PC-3 (cell line): Measurements from ENCODE around the gene MRM2. TPM values are rescaled to one million over a fixed set of nuclear protein-coding genes. Genes with fewer than 3 reads are reported as not detected.

Experiments
- ATAC-seq: fragments of 200-7000 bp; cut with Tn5 transposase; 2 replicates; pipeline ENCODE4 v1.9.1; 2020; ENCODE audit warnings: mild to moderate bottlenecking, moderate library complexity
- BruUV-seq: library from RNA; stranded (reverse); fragments of 400-500 nt; replicated peaks from 2 replicates; lab custom pipeline; 2021; lab: Mats Ljungman, UMichigan
- CTCF ChIA-PET: fragments of 300-600 bp; sonication (Branson Sonifier 250); formaldehyde crosslinking; loops from one replicate; lab custom pipeline; 2022; ENCODE audit warnings: antibody characterized with exemption; lab: Charles Lee
- POLR2A ChIA-PET: fragments of 300-600 bp; sonication (Branson Sonifier 250); formaldehyde crosslinking; loops from one replicate; lab custom pipeline; 2022; ENCODE audit warnings: antibody characterized with exemption; ENCODE audit not compliant: unreplicated experiment; lab: Charles Lee
- DNase-seq: peaks from one replicate; pipeline ENCODE4 v3.0.0-alpha.2; 2015
- H2AFZ ChIP-seq: fragments of 300-600 bp; sonication (generic); 2 replicates; pipeline ENCODE4 v1.6.0; 2016; ENCODE audit warnings: antibody characterized with exemption, low read length
- H3F3A ChIP-seq: fragments of 300-600 bp; sonication (generic); one replicate; pipeline ENCODE4 v1.6.0; 2017; ENCODE audit warnings: antibody characterized with exemption, low read length, control low read depth, mild to moderate bottlenecking; ENCODE audit not compliant: unreplicated experiment
- H3K27ac ChIP-seq: fragments of 300-600 bp; sonication (generic); 2 replicates; pipeline ENCODE4 v1.5.1; 2016; ENCODE audit warnings: mild to moderate bottlenecking, low read length
- H3K27me3 ChIP-seq: fragments of 300-600 bp; sonication (generic); 2 replicates; pipeline ENCODE4 v1.6.1; 2016; ENCODE audit warnings: low read length, mixed read lengths
- H3K36me3 ChIP-seq: fragments of 300-600 bp; sonication (generic); 2 replicates; pipeline ENCODE4 v1.6.1; 2016; ENCODE audit warnings: low read depth, mixed run types, low read length, mixed read lengths
- H3K4me1 ChIP-seq: fragments of 300-600 bp; sonication (generic); 2 replicates; pipeline ENCODE4 v1.5.1; 2016; ENCODE audit warnings: low read length; ENCODE audit not compliant: insufficient read depth
- H3K4me2 ChIP-seq: fragments of 300-600 bp; sonication (generic); 2 replicates; pipeline ENCODE4 v1.6.0; 2016; ENCODE audit warnings: low read length
- H3K4me3 ChIP-seq: fragments of 300-600 bp; sonication (generic); 2 replicates; pipeline ENCODE4 v1.5.1; 2016; ENCODE audit warnings: mild to moderate bottlenecking, low read length, mixed read lengths
- H3K79me2 ChIP-seq: fragments of 300-600 bp; sonication (generic); 2 replicates; pipeline ENCODE4 v1.6.1; 2017; ENCODE audit warnings: low read length, mixed read lengths
- H3K9ac ChIP-seq: fragments of 300-600 bp; sonication (generic); 2 replicates; pipeline ENCODE4 v1.6.0; 2016; ENCODE audit warnings: mild to moderate bottlenecking, low read length
- H3K9me2 ChIP-seq: fragments of 300-600 bp; sonication (generic); replicated peaks from 2 replicates; pipeline ENCODE4 v1.6.1; 2016; ENCODE audit warnings: mixed run types, low read length, mixed read lengths
- H3K9me3 ChIP-seq: fragments of 300-600 bp; sonication (generic); 2 replicates; pipeline ENCODE4 v1.6.1; 2016; ENCODE audit warnings: low read length, mixed read lengths
- H4K20me1 ChIP-seq: fragments of 300-600 bp; sonication (generic); 2 replicates; pipeline ENCODE4 v1.6.1; 2016; ENCODE audit warnings: low read length, mixed read lengths
- EZH2 ChIP-seq: fragments of 300-600 bp; sonication (generic); IDR thresholded peaks from one replicate; pipeline ENCODE4 v1.6.1; 2017; ENCODE audit warnings: antibody characterized with exemption, mild to moderate bottlenecking, low read length; ENCODE audit not compliant: unreplicated experiment
- EZH2phosphoT487 ChIP-seq: fragments of 300-600 bp; sonication (generic); IDR thresholded peaks from 2 replicates; pipeline ENCODE4 v1.6.1; 2018; ENCODE audit warnings: mild to moderate bottlenecking, antibody characterized with exemption, low read length, borderline replicate concordance
- intact Hi-C: fragments of 100-400 bp; cut with micrococcal nuclease; formaldehyde crosslinking; loops from 2 replicates; pipeline ENCODE4 v1.9.0; 2023
- total RNA-seq: library from RNA; depleted of rRNA; stranded (reverse); fragments of >200 nt; gene quantifications from 2 replicates; pipeline ENCODE4 v1.2.3, GENCODE V29; 2014
- TF ChIP-seq, protein P1 (sequence below): fragments of 300-600 bp; sonication (generic); conservative IDR thresholded peaks from 2 replicates; pipeline ENCODE4 v1.5.1; 2017; ENCODE audit warnings: antibody characterized with exemption, low read depth, mild to moderate bottlenecking, low read length

The MRM2 gene
- total RNA-seq, 1 experiment from 2014 or later: 42.6 TPM

GRCh38 chr7:2251841-2252771 lies 10.1 kb upstream of the MRM2 start:
- ATAC-seq (no peak), DNase-seq (no peak)
- no peak overlapping the region for H3K4me2 ChIP-seq
- TF ChIP-seq, protein P1, sequence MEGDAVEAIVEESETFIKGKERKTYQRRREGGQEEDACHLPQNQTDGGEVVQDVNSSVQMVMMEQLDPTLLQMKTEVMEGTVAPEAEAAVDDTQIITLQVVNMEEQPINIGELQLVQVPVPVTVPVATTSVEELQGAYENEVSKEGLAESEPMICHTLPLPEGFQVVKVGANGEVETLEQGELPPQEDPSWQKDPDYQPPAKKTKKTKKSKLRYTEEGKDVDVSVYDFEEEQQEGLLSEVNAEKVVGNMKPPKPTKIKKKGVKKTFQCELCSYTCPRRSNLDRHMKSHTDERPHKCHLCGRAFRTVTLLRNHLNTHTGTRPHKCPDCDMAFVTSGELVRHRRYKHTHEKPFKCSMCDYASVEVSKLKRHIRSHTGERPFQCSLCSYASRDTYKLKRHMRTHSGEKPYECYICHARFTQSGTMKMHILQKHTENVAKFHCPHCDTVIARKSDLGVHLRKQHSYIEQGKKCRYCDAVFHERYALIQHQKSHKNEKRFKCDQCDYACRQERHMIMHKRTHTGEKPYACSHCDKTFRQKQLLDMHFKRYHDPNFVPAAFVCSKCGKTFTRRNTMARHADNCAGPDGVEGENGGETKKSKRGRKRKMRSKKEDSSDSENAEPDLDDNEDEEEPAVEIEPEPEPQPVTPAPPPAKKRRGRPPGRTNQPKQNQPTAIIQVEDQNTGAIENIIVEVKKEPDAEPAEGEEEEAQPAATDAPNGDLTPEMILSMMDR: no peak
- TF ChIP-seq EZH2phosphoT487: no peak
- no peak for TF ChIP-seq EZH2
- H3K9me2 ChIP-seq: no peaks in the 10 kb centered on the region
- H3K4me1 ChIP-seq: peaks cover 39% of the 10 kb centered on the region
- H3K9ac ChIP-seq: no peak overlapping the region
- no peak overlapping the region for H3K4me3 ChIP-seq
- H3K27me3 ChIP-seq: no peaks in the 10 kb centered on the region
- BruUV-seq: no TSS peak
- no peak overlapping the region for H3K27ac ChIP-seq
- ChIA-PET POLR2A (no interaction called here), CTCF (no interaction called here)
- H3K9me3 ChIP-seq: no peaks in the 10 kb centered on the region
- H4K20me1 ChIP-seq: no peaks in the 10 kb centered on the region
- H3K36me3 ChIP-seq: no peaks in the 10 kb centered on the region; the same call in 1 of the 2 replicates
- no peaks in the 10 kb centered on the region for H3K79me2 ChIP-seq
- intact Hi-C loops: no loop called here
- H2AFZ ChIP-seq: no peak overlapping the region
- no peaks in the 10 kb centered on the region for H3F3A ChIP-seq

GRCh38 chr7:2251381-2251780 lies 9.4 kb upstream of the MRM2 start:
- CTCF ChIA-PET: no interaction called here
- H2AFZ ChIP-seq: no peak overlapping the region
- intact Hi-C loops: no loop called here
- H3K36me3 ChIP-seq: no peaks in the 10 kb centered on the region; the same call in 1 of the 2 replicates
- H3K4me2 ChIP-seq: no peak overlapping the region
- ATAC-seq (no peak), DNase-seq (no peak)
- H3K27ac ChIP-seq: no peak overlapping the region
- no TSS peak for BruUV-seq
- no peak for TF ChIP-seq EZH2
- TF ChIP-seq EZH2phosphoT487: no peak
- TF ChIP-seq, protein P1: no peak
- H3K9ac ChIP-seq: no peak overlapping the region
- no peak overlapping the region for H3K4me3 ChIP-seq
- no peaks in the 10 kb centered on the region for H4K20me1 ChIP-seq
- H3K9me2 ChIP-seq: no peaks in the 10 kb centered on the region
- POLR2A ChIA-PET: no interaction called here
- H3K4me1 ChIP-seq: peaks cover 36% of the 10 kb centered on the region
- no peaks in the 10 kb centered on the region for H3K79me2 ChIP-seq
- no peaks in the 10 kb centered on the region for H3K9me3 ChIP-seq
- H3F3A ChIP-seq: no peaks in the 10 kb centered on the region
- H3K27me3 ChIP-seq: no peaks in the 10 kb centered on the region
